Mucosa of descending colon (tissue), 3 donors: ENCODE data around the gene NAPG. TPM values are rescaled to one million over a fixed set of nuclear protein-coding genes. Genes with fewer than 3 reads are reported as not detected.
"Not testable (repeated sequence)": the region's sequence is repeated elsewhere in the genome, so short reads cannot be mapped to it uniquely, and the experiment has no call there.

Source experiments
- ATAC-seq: fragments of 200-7000 bp; cut with Tn5 transposase; one replicate; pipeline ENCODE4 v1.9.1; 2020; ENCODE audit warnings: mild to moderate bottlenecking, moderate library complexity
- DNase-seq, 3 donors: peaks; one replicate each; pipeline ENCODE4 v3.0.0-alpha.2; 2020
- H3K36me3 ChIP-seq: fragments of 200-600 bp; one replicate; pipeline ENCODE4 v1.8.0; 2021; ENCODE audit warnings: low read depth, mild to moderate bottlenecking
- H3K4me1 ChIP-seq: fragments of 200-600 bp; one replicate; pipeline ENCODE4 v1.8.0; 2021; ENCODE audit warnings: low read depth, mild to moderate bottlenecking
- H3K4me3 ChIP-seq: fragments of 200-600 bp; one replicate; pipeline ENCODE4 v1.8.0; 2021; ENCODE audit warnings: mild to moderate bottlenecking
- H3K9me3 ChIP-seq: fragments of 200-600 bp; one replicate; pipeline ENCODE4 v1.8.0; 2021; ENCODE audit warnings: mild to moderate bottlenecking
- CTCF ChIP-seq: fragments of 200-600 bp; IDR thresholded peaks from one replicate; pipeline ENCODE4 v1.8.0; 2022; ENCODE audit warnings: antibody characterized with exemption, mild to moderate bottlenecking
- intact Hi-C, 2 donors: fragments of 100-400 bp; cut with DNase I in 1 of 2; cut with micrococcal nuclease in 1 of 2; formaldehyde crosslinking; loops; one replicate each; pipeline versions ENCODE4 v1.11.0 to v1.11.1; 2022; cut with DNase I, micrococcal nuclease
- total RNA-seq, 3 donors: library from RNA; stranded (reverse); fragmentation: NEBNext Ultra II Directional in 2 of 3; extraction: Animal tissue kit (Norgen Biotek cat#: 25700) in 2 of 3; gene quantifications; one replicate each; pipeline versions ENCODE4 v1.2.1 to v1.2.4, GENCODE V29; 2021 to 2023
- donor health status: DM: no; HTN: no; CAD: no; lungs with moderate emphysema.
- donor health status: DM: no; HTN: no; CAD: no.
- donor health status: DM: no; HTN: yes; CAD: no.

The NAPG gene
- total RNA-seq, 3 donors from 2014 or later: 36.3 to 43.1 (median 38.1) TPM

GRCh38 chr18:10591896-10592295, 66.1 kb downstream of the NAPG start:
- Histone ChIP-seq H3K4me3 (no peak overlapping the region), H3K36me3 (no peaks in the 10 kb centered on the region), H3K4me1 (no peaks in the 10 kb centered on the region), H3K9me3 (no peaks in the 10 kb centered on the region)
- ATAC-seq (no peak), DNase-seq (no peak)
- no peak for TF ChIP-seq CTCF
- intact Hi-C loops: no loop called here

GRCh38 chr18:10593366-10594022, 67.7 kb downstream of the NAPG start:
- H3K4me1 ChIP-seq, H3K4me3 ChIP-seq, H3K9me3 ChIP-seq, intact Hi-C loops, H3K36me3 ChIP-seq, DNase-seq: not testable (repeated sequence)
- ATAC-seq: peak; percentile 22

- H3K36me3 ChIP-seq, intact Hi-C loops, H3K4me3 ChIP-seq, H3K9me3 ChIP-seq, ATAC-seq, H3K4me1 ChIP-seq, DNase-seq: not testable (repeated sequence)
These were observed 70.1 kb downstream of the NAPG start for GRCh38 chr18:10595917-10596316.

GRCh38 chr18:10597695-10598094, 71.9 kb downstream of the NAPG start:
- H3K36me3 ChIP-seq, ATAC-seq, H3K9me3 ChIP-seq, intact Hi-C loops, H3K4me1 ChIP-seq, DNase-seq, H3K4me3 ChIP-seq: not testable (repeated sequence)

GRCh38 chr18:10600701-10601100, 74.9 kb downstream of the NAPG start:
- ATAC-seq, H3K4me1 ChIP-seq: not testable (repeated sequence)

More at GRCh38 chr18:10600701-10601100, 74.9 kb downstream of the NAPG start:
- H3K9me3 ChIP-seq, H3K4me3 ChIP-seq, H3K36me3 ChIP-seq, intact Hi-C loops, DNase-seq: not testable (repeated sequence)

Other genes starting within 250 kb of the NAPG start
- 10 to 100 TPM in 2 of 3 donors, 1 to 10 TPM in 1; 3.8 to 29.7 (median 15.2) TPM for gene APCDD1, start 71.4 kb upstream of the NAPG start, total RNA-seq